Right hindlimb (tissue), 1 donor: Measurements from ENCODE around the gene P4HA1.

Experiments used
- DNase-seq: peaks from one replicate; pipeline ENCODE4 v3.0.0-alpha.2; 2018

The P4HA1 gene

DNA sequence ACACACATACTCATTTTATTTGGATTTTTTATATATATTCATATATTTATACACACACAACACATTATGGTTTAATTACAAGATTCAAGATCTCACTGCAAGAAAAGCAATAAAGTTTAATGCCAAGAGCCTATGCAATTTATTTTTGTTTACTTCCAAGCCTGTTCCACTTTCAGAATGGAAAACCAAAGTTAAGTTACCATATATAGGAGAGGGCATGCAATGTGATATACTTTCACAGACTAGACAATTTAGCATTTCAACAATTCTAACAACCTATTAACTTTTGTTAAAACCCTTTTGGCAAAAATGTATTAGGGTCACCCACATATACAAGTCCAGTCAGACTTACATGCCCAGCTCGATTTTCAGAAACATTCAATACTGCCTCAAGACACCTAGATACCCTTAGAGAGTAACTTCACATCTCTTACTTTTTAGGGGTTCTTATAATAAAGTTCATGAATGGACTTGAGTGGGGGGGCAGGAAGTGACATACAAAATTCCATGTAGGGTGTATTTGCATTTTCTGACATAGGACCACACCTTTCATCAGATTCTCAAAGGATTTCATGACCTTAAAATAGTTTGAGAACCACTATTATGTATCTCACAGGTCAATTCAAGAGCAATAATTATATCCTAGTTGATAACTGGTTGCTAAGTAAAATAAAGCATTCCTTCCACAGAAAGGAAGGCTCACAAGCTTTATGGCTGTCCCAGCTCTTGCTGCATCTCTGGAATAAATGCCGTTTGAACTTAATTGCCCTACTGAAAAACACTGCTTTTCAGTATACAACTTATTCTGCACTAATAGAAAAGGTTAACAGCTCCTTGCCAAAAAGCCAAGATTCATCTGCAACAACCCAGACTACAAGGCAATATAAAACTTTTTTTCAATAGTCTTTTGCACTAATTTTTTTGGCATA lies 2.5 kb downstream of the P4HA1 start:
- no peak for DNase-seq

DNA sequence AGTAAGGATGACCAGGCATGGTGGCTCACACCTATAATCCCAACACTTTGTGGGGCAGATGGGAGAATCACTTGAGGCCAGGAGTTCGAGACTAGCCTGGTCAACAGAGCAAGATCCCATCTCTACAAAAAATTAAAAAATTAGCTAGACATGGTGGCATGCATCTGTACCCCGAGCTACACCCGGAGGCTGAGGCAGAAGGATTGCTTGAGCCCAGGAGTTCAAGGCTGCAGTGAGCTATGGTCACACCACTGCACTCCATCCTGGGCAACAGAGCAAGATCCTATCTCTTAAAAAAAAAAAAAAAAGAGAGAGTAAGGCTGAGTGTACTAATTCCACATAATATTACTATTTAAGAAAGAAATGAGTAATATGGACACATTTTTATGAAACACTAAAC lies 3.8 kb downstream of the P4HA1 start:
- DNase-seq = no peak

DNA sequence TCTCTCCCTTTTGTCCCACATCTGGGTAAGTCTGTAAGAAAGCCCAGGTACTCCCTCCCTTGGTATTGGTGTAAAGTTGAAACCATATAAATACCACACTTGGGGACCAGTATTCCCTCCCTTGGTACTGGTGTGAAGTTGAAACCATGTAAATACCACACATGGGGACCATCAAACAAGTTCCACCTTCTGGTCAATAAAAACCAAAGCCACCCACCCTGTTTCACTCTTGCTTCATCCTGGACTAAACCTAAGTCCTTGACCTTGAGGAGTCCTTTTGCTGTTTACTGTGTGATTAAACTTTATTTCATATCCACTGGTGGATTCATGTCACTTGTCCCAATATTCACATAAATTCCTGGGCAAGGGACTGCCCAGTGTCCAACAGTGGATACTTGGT lies 8.4 kb downstream of the P4HA1 start:
- DNase-seq = no peak

DNA sequence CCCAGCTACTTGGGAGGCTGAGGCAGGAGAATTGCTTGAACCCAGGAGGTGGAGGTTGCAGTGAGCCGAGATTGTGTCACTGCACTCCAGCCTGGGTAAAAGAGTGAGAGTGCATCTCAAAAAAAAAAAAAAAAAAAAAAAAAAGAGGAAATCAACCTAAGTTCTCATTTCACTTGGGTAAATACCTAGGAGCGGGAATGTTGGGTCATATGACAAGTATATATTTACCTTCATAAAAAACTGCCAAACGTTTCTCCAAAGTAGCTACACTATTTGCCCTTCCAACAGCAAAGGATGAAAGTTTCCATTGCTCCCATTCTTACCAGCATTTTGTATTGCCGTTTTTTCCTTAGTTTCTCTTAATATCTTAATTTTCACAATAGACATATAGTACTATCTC lies 9.8 kb downstream of the P4HA1 start:
- no peak for DNase-seq

DNA sequence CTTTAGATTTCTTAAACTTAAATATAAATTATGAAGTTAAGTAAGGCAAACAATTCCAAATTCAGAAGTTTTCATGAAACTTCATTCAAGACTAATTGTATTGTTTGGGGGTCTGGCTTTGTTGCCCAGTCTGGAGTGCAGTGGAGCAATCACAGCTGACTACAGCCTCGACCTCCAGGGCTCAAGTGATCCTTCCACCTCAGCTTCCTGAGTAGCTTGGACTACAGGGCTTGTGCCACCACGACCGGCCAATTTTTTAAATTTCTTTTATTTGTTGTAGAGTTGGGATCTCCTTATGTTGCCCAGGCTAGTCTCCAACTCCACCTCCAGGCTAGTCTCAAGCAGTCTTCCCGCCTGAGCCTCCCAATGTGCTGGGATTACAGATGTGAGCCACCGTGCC lies 12.5 kb downstream of the P4HA1 start:
- no peak for DNase-seq

DNA sequence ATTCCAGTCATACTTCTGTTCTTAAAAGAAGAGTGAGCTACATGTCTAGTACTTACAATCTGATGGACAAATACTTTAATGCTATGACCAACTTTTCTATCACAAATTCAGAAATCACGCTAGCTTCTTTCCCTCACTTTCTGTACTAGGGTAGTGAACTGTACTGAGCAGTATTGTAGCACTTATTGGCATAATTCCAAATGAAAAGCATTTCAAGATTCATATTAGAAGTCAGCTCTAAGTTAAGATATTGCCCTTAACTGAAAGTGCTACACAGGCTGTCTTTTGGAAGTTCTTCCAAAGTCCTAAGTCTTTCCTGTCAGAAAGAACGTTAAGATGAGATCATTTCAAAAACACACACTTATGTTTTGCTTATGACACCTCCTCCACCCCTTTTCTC lies 13.4 kb downstream of the P4HA1 start:
- DNase-seq = no peak

DNA sequence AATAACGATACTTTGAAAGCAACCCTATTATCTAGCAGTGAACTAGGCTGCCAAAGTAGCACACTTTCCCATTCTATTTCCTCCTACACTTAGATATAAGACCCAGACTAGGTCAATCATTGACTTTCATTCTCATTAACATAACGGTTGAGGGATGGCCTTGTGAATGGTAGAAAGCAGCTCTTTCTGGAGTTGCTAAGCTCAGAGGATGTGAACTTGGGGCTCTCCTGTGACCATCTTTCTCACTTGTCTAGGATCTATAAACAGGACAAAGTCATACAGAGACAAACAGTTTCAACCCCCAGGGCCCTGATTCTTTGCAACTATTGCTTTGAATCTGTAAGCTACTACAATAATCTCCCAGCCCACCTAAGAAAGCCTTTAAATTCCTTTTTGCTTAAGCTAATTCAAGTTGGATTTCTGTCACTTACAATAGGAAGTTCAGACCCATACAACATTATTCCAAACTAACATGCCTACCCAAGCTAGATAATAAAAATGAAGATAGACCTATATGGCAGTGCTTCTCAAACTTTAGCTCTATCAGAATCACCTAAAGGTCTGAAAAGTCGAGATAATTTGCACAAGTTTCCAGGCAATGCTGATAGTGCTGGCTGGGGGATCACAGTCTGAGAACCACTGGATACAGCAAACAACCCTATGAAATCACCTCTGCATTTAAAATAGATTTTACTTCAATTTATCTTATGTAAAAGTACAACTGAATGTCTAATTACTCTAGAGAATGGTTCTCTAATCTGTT lies 16.7 kb downstream of the P4HA1 start:
- no peak for DNase-seq

DNA sequence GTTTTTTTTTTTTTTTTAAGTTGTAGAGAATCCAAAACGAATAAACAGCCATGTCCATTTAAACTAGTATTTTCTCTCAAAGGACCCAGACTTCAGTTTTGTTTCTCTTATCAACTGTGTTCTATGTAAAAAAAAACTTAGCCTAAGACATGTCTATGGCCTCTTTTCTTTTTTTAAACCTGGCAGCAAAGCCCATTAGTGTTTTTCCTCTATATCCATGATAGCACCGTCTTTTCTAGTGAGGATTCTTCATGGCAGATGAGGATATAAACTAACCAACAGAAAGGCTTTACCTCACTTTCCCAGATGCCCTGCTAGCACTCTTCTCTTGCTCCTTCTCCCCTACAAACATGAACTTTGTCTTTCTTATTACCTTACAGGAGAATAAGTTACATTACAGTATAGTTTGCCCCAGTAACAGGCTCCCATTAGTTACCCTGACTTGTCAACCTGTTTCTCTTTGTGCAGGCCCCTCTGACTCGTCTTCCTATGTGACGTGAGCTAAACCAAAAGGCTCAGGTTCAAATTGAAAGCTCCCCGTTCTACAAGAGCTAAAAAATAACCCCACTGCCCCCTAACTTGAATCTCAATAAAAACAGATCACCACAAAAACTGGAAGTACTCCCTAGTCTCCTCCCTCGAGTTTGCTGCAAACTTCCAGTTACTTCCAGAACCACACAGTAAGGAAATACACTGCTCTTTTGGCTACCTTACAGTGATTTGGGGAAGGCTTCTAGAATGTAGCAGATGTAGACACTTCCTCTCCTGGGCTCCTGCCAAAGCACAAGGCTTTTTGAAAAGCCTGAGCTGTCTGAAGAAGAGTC lies 20.1 kb downstream of the P4HA1 start:
- DNase-seq = peak; percentile 79

DNA sequence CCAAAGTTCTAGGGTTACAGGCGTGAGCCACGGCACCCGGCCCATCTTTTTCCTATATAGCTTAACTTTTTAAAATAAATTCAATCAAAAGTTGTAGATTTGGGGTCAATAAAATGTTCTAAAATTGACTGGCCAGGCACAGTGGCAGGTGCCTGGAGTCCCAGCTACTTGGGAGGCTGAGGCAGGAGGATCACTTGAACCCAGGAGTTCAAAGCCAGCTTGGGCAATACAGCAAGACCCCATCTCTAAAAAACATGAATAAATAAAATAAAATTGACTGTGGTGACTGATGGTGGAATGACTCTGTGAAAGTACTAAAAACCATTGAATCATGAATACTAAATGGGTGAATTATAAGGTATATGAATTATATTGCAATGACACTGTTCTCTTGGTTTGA lies 20.8 kb downstream of the P4HA1 start:
- no peak for DNase-seq

DNA sequence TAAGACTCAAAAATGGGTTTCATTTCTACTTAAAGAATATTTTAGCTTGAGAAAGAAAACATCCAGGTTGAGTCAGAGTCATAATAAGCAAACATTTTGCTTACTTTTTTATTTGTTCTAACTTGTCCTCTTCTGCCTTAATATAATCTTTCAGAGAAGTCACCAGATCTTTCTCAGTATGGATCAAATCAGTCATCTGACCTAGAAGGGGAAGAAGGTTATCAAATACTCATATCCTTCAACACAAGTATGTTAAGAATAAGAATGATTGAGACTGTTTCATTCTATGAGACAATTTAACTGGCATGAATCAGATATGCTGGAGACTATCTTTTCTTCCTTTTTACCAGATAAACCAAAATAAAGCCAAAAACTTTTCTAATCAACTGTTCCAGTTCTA lies 23.0 kb downstream of the P4HA1 start:
- DNase-seq = no peak

DNA sequence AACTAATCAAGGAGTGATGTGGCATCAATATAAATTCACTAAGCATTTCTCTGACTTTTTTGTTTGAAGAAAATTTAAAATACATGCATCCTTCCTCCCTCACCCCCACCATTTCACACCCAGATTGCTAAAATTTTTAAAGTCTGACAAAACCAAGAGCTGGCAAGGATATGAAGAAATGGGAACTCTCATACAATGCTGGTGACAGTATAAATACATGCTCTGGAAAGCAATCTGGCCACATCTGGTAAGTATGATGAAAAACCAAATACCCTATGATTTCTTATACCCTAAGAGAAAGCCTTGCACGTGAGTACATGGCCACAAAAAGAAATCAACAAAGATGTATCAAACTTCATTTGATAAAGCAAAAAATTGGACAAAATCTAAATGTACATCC lies 31.2 kb downstream of the P4HA1 start:
- DNase-seq = no peak

DNA sequence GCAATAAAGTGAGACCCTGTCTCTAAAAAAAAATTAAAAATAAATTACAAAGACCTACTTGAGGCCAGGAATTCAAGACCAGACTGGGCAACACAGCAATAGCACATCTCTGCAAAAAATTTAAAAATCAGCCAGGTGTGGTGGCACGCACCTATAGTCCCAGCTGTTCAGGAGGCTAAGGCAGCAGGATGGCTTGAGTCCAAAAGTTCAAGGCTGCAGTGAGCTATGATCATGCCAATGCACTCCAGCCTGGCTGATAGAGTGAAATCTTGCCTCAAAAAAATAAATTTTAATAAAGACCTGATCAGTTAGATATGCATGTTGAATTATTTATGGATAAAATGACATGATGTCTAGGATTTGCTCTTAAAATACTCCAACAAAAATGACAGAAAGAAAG lies 34.9 kb downstream of the P4HA1 start:
- DNase-seq = no peak

DNA sequence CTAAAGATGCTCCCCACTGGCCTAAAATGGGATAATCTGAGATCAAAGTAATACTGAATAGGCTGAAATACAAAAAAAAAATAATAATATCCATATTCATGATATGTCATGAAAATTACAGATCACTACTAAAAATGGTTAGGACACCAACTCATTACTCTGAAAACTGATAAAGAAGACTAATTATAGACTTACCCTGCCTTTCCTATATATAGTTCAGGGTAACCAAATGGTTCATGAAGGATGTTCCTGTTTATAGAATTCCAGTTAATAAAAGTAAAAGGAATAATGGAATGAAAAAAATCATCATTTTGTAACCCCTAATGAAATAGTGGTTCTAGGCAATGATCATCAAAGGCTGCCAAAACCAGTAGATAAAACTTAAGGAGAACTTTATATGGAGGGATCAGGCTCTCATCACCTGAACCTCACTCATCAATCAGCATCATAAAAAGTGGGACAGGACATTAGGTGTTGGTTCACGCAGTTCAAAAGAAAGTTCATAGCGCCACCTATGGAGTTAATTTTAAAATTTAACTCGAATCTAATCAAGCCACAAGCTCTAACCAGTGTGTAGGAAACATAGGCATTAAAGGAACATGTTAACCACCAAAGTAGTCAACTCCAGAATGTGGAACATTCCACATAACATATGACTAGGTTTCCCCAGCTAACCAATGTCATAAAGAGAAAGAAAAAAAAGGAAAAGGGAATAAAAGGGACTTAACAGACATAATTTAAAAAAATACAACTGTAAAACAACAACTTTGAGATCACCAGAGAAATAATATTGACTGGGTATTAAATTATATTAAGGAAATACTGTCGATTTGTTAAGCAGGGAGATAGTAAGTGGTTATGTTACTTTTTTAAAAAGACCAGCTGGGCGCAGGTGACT lies 35.7 kb downstream of the P4HA1 start:
- DNase-seq = no peak

DNA sequence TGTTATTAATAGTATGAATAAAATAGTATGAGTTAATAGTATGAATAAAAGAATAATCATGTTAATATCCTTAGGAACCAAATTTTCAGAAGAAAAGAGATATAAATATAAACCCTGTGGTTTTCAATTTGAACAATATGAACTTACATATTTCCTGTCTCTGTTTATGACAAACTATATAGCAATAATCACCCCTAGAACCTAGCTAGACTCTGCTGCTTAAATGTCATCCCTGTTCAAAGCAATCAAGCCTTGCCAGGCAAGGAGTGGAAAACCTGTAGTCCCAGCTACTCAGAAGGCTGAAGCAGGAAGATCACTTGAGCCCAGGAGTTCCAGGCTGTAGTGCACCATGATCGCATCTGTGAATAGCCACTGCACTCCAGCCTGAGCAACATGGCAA lies 36.5 kb downstream of the P4HA1 start:
- DNase-seq = no peak

DNA sequence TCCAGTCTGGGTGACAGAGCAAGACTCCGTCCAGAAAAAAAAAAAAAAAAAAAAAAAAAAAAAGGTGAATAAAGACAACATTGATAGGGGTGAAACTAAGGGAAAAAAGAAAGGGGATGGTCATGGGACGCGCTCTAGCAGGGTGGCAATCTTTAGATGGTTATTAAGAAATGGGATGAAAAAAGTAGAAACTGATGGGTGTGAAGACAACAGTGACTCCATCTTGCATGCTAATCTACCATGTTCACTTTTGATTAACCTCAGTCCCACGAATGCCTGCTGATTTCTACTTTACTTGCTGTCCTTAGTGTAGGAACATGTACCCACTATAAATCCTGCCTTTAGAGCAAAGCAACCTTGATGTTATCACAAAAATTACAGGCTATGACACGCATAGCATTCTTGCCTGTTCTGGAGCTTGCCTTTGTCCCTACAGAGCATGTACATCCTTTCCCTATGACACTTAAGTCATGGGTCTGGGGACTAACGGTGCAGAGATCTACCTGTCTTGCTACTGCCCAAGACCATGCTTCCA lies 38.5 kb downstream of the P4HA1 start:
- no peak for DNase-seq

DNA sequence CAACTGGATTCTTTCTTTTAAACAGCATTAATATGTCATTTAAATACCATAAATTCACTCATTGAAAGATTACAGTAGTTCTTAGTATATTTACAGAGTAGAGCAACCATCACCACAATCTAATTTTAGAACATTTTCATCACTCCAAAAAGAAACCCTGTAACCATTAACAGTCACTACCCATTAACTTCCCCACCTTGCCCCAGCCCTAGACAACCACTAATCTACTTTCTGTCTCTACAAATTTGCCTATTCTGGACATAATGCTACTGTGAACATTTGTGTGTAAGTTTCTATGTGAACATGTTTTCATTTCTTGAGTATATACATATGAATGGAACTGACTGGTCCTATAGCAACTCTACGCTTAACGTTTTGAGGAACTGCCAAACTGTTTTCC lies 42.4 kb downstream of the P4HA1 start:
- DNase-seq = no peak

DNA sequence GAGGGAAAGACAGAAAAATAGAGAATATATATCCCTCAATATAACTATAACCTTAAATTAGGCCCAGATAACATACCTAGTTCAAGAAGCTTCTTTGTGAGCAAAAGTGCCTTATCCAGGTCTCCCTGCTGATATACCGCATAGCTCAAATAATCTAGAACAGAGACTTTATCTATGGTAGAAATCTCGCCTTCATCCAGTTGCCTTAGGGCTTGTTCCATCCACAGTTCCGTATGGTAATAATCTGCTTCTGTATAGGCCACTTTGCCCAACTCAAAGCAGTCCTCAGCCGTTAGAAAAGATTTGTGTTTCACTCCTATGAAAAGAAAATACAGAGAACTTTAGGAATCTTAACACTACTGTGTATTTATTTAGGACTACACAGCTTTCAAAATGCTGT lies 43.4 kb downstream of the P4HA1 start:
- DNase-seq = no peak

DNA sequence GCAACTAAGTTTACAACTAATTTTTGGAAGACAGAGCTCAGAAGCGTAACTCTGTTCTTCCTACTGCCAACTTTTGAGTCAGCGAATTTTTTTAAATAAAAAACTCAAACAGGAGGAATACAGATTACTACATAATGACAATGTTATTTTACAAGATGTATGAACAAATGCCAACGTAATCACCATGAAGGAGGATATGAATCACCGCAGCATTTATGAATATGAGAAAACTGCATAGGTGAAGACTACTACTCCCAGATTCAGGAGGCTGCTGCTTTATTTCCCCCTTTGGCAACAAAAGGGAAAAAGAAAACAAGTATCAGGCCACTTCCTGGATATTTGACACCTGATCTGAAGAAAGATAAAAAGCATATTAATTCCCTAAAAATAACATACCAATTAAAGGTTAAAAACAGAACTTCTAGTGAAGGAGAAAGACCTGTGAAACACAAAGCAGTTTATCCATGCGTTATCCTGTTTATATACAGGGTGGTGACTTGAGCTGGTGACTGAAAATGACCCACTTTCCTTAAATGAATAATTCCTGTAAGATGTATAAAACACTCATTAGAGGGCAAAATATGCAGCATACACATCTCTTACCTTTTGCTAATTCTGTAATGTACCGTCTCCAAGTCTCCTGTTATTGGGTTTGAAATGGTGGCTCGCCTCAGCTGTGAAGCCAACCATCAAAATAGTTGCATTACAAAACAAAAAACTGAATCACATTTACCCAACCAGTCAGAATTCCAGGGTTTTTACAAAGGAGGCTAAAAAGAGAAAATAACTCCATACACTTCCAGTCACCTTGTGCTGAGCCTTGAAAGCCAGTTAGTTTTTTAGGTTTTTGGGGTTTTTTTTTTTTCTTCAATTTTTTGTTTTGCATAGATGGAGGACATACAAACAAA lies 52.0 kb downstream of the P4HA1 start:
- no peak for DNase-seq

DNA sequence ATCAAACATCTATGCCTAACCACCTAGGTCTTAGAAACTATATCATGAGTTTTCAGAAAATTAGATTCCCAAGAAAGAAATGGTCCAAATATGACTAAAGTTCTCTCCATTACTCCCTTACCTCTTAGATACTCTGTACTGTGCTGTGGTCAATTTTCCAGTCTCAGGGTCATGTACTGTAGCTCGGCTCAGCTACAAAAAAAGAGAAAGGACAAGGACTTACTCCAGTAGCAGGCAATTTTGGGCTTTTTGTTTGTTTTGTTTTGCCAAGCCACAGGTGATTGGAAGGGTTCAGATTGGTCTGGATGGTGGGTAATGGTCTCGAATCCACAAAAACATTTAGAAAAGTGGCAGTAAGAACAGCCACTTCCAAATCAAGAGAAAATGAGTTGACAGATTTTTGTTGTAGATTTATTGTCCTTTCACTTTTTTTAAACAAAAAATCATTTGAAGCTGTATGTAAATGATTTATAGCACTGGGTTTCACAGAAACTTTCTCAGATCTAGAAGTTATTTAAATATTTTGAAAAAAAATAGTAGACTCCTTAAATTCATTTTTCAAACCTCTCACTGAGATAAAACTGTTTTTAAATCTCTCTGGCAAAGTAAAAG lies 52.8 kb downstream of the P4HA1 start:
- no peak for DNase-seq

DNA sequence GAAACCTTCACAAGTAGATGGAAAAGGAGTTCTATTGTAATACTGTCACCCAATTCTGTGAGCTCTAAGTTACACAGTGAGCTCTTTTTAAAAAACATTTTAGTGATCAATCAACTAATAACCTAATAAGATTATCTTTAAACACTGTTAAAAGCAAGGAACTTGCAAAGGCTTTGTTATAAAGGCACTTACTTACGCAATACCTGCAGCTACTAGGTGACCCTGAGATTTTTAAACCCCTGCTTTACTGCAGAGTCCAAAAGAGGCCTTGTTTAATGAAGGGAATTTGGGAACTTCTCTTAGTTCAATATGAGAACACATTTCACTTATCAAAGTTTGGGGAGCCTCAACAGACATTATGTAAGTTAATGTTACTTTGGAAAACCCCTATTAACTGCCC lies 53.3 kb downstream of the P4HA1 start:
- no peak for DNase-seq

DNA sequence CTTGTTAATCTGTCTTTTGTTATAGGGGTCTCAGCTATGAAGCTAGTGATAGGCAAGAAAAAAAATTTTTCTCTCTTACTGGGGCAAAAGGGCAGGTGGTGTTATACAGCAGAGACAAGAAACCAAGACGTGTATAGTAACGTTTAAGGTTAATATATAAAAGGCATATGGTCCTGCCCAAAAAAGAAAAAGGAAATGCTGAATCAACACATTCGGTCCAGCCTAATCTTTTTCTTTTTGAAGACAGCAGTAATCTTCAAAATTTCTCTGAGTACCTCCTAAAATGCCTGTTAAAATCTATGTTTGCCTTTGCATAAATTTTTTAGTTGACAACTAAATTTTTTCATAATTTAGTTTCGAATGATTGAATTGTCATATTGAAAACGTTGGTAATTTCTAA lies 54.5 kb downstream of the P4HA1 start:
- DNase-seq = no peak
